Measurements from ENCODE around the gene ZNF831.

Gene ZNF831

GRCh38 chr20:59139998-59140397 lies 23.6 kb upstream of the ZNF831 start:
- H3K4me3 ChIP-seq (ENCODE audit: low read depth in 1 of 2, low read length in 2 of 2): no peak overlapping the region
- peaks cover 0 to 11% of the 10 kb centered on the region in 2 donors for H3K4me1 ChIP-seq (ENCODE audit: control insufficient read depth in 1 of 2, insufficient read depth in 2 of 2, low read length in 2 of 2)
- H3K27ac ChIP-seq (ENCODE audit: low read depth, low read length): no peak overlapping the region
- H3K9ac ChIP-seq (ENCODE audit: low read depth in 1 of 2, low read length in 2 of 2): no peak overlapping the region
- no peaks in the 10 kb centered on the region for H3K9me3 ChIP-seq (ENCODE audit: control insufficient read depth in 1 of 2, low read length in 2 of 2)
- H3K27me3 ChIP-seq (ENCODE audit: control insufficient read depth in 1 of 2, insufficient read depth in 2 of 2, low read length in 2 of 2): no peaks in the 10 kb centered on the region
- H3K36me3 ChIP-seq (ENCODE audit: control insufficient read depth in 1 of 2, insufficient read depth in 2 of 2, low read length in 2 of 2): no peaks in the 10 kb centered on the region

- Histone ChIP-seq H3K36me3 (ENCODE audit: control insufficient read depth in 1 of 2, insufficient read depth in 2 of 2, low read length in 2 of 2) (no peaks in the 10 kb centered on the region), H3K9me3 (ENCODE audit: control insufficient read depth in 1 of 2, low read length in 2 of 2) (no peaks in the 10 kb centered on the region), H3K27me3 (ENCODE audit: control insufficient read depth in 1 of 2, insufficient read depth in 2 of 2, low read length in 2 of 2) (no peaks in the 10 kb centered on the region), H3K9ac (ENCODE audit: low read depth in 1 of 2, low read length in 2 of 2) (no peak overlapping the region), H3K4me1 (ENCODE audit: control insufficient read depth in 1 of 2, insufficient read depth in 2 of 2, low read length in 2 of 2) (peaks cover 0 to 11% of the 10 kb centered on the region in 2 donors), H3K27ac (ENCODE audit: low read depth, low read length) (no peak overlapping the region), H3K4me3 (ENCODE audit: low read depth in 1 of 2, low read length in 2 of 2) (no peak overlapping the region)
Observed at GRCh38 chr20:59141818-59142581, 21.6 kb upstream of the ZNF831 start.

- Histone ChIP-seq H3K27ac (ENCODE audit: low read depth, low read length) (no peak overlapping the region), H3K36me3 (ENCODE audit: control insufficient read depth in 1 of 2, insufficient read depth in 2 of 2, low read length in 2 of 2) (no peaks in the 10 kb centered on the region), H3K4me1 (ENCODE audit: control insufficient read depth in 1 of 2, insufficient read depth in 2 of 2, low read length in 2 of 2) (no peaks in the 10 kb centered on the region), H3K9me3 (ENCODE audit: control insufficient read depth in 1 of 2, low read length in 2 of 2) (no peaks in the 10 kb centered on the region), H3K9ac (ENCODE audit: low read depth in 1 of 2, low read length in 2 of 2) (no peak overlapping the region), H3K27me3 (ENCODE audit: control insufficient read depth in 1 of 2, insufficient read depth in 2 of 2, low read length in 2 of 2) (no peaks in the 10 kb centered on the region), H3K4me3 (ENCODE audit: low read depth in 1 of 2, low read length in 2 of 2) (no peak overlapping the region)
Observed at GRCh38 chr20:59143326-59143725, 20.3 kb upstream of the ZNF831 start.

- Histone ChIP-seq H3K36me3 (ENCODE audit: control insufficient read depth in 1 of 2, insufficient read depth in 2 of 2, low read length in 2 of 2) (no peaks in the 10 kb centered on the region), H3K9ac (ENCODE audit: low read depth in 1 of 2, low read length in 2 of 2) (no peak overlapping the region), H3K4me3 (ENCODE audit: low read depth in 1 of 2, low read length in 2 of 2) (no peak overlapping the region), H3K4me1 (ENCODE audit: control insufficient read depth in 1 of 2, insufficient read depth in 2 of 2, low read length in 2 of 2) (no peaks in the 10 kb centered on the region), H3K27me3 (ENCODE audit: control insufficient read depth in 1 of 2, insufficient read depth in 2 of 2, low read length in 2 of 2) (no peaks in the 10 kb centered on the region), H3K27ac (ENCODE audit: low read depth, low read length) (no peak overlapping the region), H3K9me3 (ENCODE audit: control insufficient read depth in 1 of 2, low read length in 2 of 2) (no peaks in the 10 kb centered on the region)
Observed at GRCh38 chr20:59144179-59144830, 19.3 kb upstream of the ZNF831 start.

GRCh38 chr20:59144831-59145196 lies 18.8 kb upstream of the ZNF831 start:
- Histone ChIP-seq H3K9ac (ENCODE audit: low read depth in 1 of 2, low read length in 2 of 2) (no peak overlapping the region), H3K4me1 (ENCODE audit: control insufficient read depth in 1 of 2, insufficient read depth in 2 of 2, low read length in 2 of 2) (no peaks in the 10 kb centered on the region), H3K27me3 (ENCODE audit: control insufficient read depth in 1 of 2, insufficient read depth in 2 of 2, low read length in 2 of 2) (no peaks in the 10 kb centered on the region), H3K4me3 (ENCODE audit: low read depth in 1 of 2, low read length in 2 of 2) (no peak overlapping the region), H3K9me3 (ENCODE audit: control insufficient read depth in 1 of 2, low read length in 2 of 2) (no peaks in the 10 kb centered on the region), H3K36me3 (ENCODE audit: control insufficient read depth in 1 of 2, insufficient read depth in 2 of 2, low read length in 2 of 2) (no peaks in the 10 kb centered on the region), H3K27ac (ENCODE audit: low read depth, low read length) (no peak overlapping the region)

GRCh38 chr20:59145247-59145923 lies 18.2 kb upstream of the ZNF831 start:
- Histone ChIP-seq H3K9me3 (ENCODE audit: control insufficient read depth in 1 of 2, low read length in 2 of 2) (no peaks in the 10 kb centered on the region), H3K4me3 (ENCODE audit: low read depth in 1 of 2, low read length in 2 of 2) (no peak overlapping the region), H3K9ac (ENCODE audit: low read depth in 1 of 2, low read length in 2 of 2) (no peak overlapping the region), H3K4me1 (ENCODE audit: control insufficient read depth in 1 of 2, insufficient read depth in 2 of 2, low read length in 2 of 2) (no peaks in the 10 kb centered on the region), H3K27ac (ENCODE audit: low read depth, low read length) (no peak overlapping the region), H3K36me3 (ENCODE audit: control insufficient read depth in 1 of 2, insufficient read depth in 2 of 2, low read length in 2 of 2) (no peaks in the 10 kb centered on the region), H3K27me3 (ENCODE audit: control insufficient read depth in 1 of 2, insufficient read depth in 2 of 2, low read length in 2 of 2) (no peaks in the 10 kb centered on the region)

GRCh38 chr20:59145924-59146779 lies 17.5 kb upstream of the ZNF831 start:
- Histone ChIP-seq H3K4me3 (ENCODE audit: low read depth in 1 of 2, low read length in 2 of 2) (no peak overlapping the region), H3K9me3 (ENCODE audit: control insufficient read depth in 1 of 2, low read length in 2 of 2) (no peaks in the 10 kb centered on the region), H3K27ac (ENCODE audit: low read depth, low read length) (no peak overlapping the region), H3K4me1 (ENCODE audit: control insufficient read depth in 1 of 2, insufficient read depth in 2 of 2, low read length in 2 of 2) (peaks cover 0 to 3% of the 10 kb centered on the region in 2 donors), H3K36me3 (ENCODE audit: control insufficient read depth in 1 of 2, insufficient read depth in 2 of 2, low read length in 2 of 2) (no peaks in the 10 kb centered on the region), H3K9ac (ENCODE audit: low read depth in 1 of 2, low read length in 2 of 2) (peak overlapping the region in 1 of 2 donors; percentile 19), H3K27me3 (ENCODE audit: control insufficient read depth in 1 of 2, insufficient read depth in 2 of 2, low read length in 2 of 2) (no peaks in the 10 kb centered on the region)

- no peaks in the 10 kb centered on the region for H3K36me3 ChIP-seq (ENCODE audit: control insufficient read depth in 1 of 2, insufficient read depth in 2 of 2, low read length in 2 of 2)
- peak overlapping the region in 1 of 2 donors; percentile 29 for H3K4me3 ChIP-seq (ENCODE audit: low read depth in 1 of 2, low read length in 2 of 2)
- H3K9me3 ChIP-seq (ENCODE audit: control insufficient read depth in 1 of 2, low read length in 2 of 2): no peaks in the 10 kb centered on the region
- H3K9ac ChIP-seq (ENCODE audit: low read depth in 1 of 2, low read length in 2 of 2): peak overlapping the region in 1 of 2 donors; percentile 19
- H3K27me3 ChIP-seq (ENCODE audit: control insufficient read depth in 1 of 2, insufficient read depth in 2 of 2, low read length in 2 of 2): no peaks in the 10 kb centered on the region
- peaks cover 0 to 3% of the 10 kb centered on the region in 2 donors for H3K4me1 ChIP-seq (ENCODE audit: control insufficient read depth in 1 of 2, insufficient read depth in 2 of 2, low read length in 2 of 2)
- H3K27ac ChIP-seq (ENCODE audit: low read depth, low read length): no peak overlapping the region
Observed at GRCh38 chr20:59146780-59147565, 16.6 kb upstream of the ZNF831 start.

- Histone ChIP-seq H3K4me3 (ENCODE audit: low read depth in 1 of 2, low read length in 2 of 2) (no peak overlapping the region), H3K36me3 (ENCODE audit: control insufficient read depth in 1 of 2, insufficient read depth in 2 of 2, low read length in 2 of 2) (no peaks in the 10 kb centered on the region), H3K9me3 (ENCODE audit: control insufficient read depth in 1 of 2, low read length in 2 of 2) (no peaks in the 10 kb centered on the region), H3K9ac (ENCODE audit: low read depth in 1 of 2, low read length in 2 of 2) (no peak overlapping the region), H3K27ac (ENCODE audit: low read depth, low read length) (no peak overlapping the region), H3K4me1 (ENCODE audit: control insufficient read depth in 1 of 2, insufficient read depth in 2 of 2, low read length in 2 of 2) (peaks cover 0 to 3% of the 10 kb centered on the region in 2 donors), H3K27me3 (ENCODE audit: control insufficient read depth in 1 of 2, insufficient read depth in 2 of 2, low read length in 2 of 2) (no peaks in the 10 kb centered on the region)
Observed at GRCh38 chr20:59147586-59147985, 16.0 kb upstream of the ZNF831 start.

All from duodenal mucosa (tissue), 2 donors.